Testis (tissue), 2 donors: ENCODE results near the gene PAMR1.

Source experiments
- CTCF ChIP-seq, 3 experiments: fragments of 450-650 bp in 2 of 3; fragments of 200-600 bp in 1 of 3; sonication (generic) in 1 of 3; IDR thresholded peaks; one replicate each; pipeline ENCODE4 v1.5.1; 2016 to 2019; ENCODE audit warnings: antibody characterized with exemption in 3 of 3, mild to moderate bottlenecking in 2 of 3, moderate library complexity in 1 of 3
- POLR2A ChIP-seq: fragments of 450-650 bp; IDR thresholded peaks from one replicate; pipeline ENCODE4 v1.6.1; 2017; ENCODE audit warnings: antibody characterized with exemption, mild to moderate bottlenecking, moderate library complexity

GRCh38 chr11:35389897-35390465 is 135.4 kb downstream of the PAMR1 start:
- no peak for TF ChIP-seq CTCF (IDR thresholded peaks at IDR 0.05)
- no peak for TF ChIP-seq POLR2A
